NCI-H460 (cell line): ENCODE data around the gene ZMYND8. TPM values are rescaled to one million over a fixed set of nuclear protein-coding genes. Genes with fewer than 3 reads are reported as not detected.
"Not testable (repeated sequence)": the region's sequence is repeated elsewhere in the genome, so short reads cannot be mapped to it uniquely, and the experiment has no call there.

Source experiments
- DNase-seq: peaks from one replicate; pipeline ENCODE4 v3.0.0-alpha.2; 2016; ENCODE audit warnings: low read depth; ENCODE audit errors: extremely low read depth
- total RNA-seq: library from RNA; depleted of rRNA; stranded (reverse); fragments of >200 nt; shearing (Covaris generic); gene quantifications from 2 replicates; pipeline ENCODE4 v1.2.3, GENCODE V29; 2014

ZMYND8 gene
- total RNA-seq, 1 experiment from 2014 or later, result 20.6 TPM

DNA sequence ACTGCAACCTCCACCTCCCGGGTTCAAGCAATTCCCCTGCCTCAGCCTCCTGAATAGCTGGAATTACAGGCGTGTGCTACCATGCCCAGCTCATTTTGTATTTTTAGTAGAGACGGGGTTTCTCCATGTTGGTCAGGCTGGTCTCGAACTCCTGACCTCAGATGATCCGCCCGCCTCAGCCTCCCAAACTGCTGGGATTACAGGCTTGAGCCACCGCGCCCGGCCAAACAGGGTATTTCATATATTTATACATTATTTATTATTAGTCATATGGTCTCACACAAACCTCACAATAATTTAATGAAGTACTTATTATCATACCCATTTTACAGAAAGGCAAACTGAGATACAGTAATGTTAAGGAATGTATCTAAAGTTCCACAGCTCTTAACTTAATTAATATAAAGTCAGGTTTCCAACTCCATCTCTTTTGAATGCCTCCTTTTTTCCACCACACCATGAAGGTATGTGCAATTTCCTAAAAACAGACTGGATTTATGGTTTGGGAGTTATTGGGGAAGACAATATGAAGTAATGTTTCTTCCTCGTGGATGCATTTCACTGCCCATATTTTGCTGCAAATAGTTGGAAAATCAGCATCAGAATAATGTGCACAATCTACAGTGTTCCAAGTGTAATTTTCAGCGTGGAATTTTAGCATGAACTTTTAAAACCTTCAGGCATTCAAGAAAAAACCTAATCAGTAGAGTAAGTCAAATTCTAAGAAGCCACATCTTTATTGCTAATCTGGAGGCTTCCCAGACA is 65.7 kb downstream of the ZMYND8 start:
- no peak for DNase-seq

DNA sequence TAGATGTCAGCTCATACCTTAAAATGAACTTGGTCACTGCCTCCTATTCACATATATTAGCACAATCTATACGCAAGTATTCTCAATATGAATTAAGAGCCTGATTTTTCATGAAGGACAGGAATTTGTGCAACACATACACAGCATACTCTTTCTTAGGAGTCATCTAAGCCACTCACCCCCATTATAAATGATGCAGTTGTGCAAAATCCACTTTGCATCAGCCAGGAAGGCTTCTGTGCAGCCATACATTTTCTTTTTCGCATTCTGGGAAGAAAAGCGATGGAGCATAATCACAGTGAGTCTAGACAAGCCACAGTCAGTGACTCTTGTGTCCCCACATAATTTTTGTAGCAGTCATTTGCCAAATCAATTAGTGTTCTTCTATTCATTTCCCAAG is 66.5 kb downstream of the ZMYND8 start:
- DNase-seq, result no peak

DNA sequence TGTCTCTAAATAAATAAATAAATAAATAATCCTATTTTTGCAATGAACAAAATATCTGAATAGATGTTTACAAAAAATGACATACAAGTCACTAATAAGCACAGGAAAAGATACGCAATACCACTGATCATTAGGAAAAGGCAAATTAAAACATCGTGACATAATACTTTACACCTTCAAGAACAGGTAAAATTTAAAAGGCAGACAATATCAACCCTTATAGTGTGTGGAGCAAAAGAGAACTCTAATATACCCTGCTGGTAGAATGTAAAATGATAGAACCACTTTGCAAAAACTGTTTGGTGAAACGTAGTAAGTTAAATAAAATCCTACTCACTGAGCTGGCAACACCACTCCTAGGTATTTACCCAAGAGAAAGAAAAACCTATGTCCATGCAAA is 67.4 kb downstream of the ZMYND8 start:
- DNase-seq, result no peak

DNA sequence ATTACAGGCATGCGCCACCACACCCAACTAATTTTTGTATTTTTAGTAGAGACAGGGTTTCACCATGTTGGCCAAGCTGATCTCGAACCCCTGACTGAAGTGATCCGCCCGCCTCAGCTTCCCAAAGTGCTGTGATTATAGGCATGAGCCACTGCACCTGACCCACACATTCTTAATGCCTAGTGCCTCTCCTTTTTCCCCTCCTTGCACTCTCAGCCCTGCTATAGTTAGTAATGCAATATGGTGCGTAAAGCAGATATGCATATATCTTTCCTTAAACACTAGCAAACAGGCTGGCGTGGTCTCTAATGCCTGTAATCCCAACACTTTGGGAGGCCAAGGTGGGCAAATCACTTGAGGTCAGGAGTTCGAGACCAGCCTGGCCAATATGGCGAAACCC is 68.0 kb downstream of the ZMYND8 start:
- not testable (repeated sequence) for DNase-seq

DNA sequence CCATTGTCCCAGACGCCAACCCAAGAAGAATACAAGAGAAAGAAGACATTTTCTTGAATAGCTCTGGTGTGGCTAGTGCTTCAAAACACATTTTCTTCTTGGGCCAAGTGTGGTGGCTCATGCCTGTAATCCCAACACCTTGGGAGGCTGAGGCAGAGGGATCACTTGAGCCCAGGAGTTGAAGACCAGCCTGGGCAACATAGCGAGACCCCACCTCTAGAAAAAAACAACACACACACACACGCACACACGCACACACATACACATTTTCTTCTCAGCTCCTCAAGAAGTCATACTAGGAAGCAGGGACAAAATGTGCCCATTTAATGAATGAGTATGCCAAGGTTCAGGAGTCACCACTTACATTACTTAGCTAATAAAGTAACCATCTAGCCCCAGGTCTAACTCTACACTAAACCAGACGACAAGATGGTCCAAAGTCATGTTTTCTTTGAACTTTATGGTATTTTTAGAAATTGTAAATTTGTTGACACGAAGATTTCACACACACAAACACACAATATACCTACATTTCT is 68.8 kb downstream of the ZMYND8 start:
- DNase-seq, result no peak

DNA sequence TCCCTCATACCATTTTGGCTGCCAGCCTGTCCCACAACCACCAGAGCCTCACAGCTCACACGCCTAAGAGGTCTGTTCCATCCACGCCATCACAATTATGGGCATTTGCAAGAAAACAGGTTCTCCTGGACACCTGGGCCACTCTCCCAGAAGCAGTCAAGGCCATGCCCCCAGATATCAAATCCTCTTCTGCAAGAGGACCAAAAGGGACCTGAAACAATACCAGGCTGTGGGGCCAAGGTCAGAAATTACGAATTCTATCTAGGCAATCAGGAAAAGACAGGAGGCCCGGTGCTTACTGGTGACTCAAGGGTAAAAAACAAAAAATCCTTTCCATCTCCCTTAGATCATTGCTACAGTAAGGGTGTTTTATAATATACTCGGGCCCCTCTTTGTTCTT is 69.8 kb downstream of the ZMYND8 start:
- no peak for DNase-seq

DNA sequence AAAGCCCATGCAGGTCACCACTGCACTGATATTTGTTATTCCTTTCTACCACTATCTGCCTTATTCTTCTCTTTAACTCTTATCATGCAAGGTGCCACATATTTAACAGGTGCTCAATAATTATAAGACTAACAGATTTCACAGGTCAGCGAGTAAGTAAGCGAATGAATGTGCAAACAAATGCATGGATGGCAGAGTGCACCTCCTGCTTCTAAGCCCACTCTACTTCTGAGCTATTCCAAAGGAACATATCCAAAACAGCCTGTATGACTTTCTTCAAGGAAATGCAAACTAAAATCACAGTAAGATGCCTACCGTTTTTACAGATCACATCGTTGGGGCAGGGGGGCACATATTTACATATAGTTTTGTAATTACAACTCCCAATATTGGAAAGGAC is 71.3 kb downstream of the ZMYND8 start:
- no peak for DNase-seq

DNA sequence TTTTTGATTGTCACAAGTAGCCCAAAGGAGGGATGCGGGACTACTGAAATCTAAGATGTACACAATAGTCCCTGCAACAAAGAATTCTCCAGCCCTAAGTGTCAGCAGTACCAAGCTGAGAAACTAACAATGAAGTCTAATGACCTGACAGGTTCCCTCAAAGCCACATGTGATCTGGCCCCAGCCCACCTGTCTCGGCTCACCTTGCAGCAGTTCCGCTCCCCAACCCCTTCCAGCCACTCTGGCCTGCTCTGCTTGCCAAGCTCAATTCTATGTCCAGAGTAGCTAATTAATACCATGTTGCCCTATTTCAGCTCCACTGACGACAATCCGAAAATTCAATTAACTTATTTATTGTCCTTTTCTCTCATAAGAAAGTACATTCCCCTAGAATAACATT is 72.1 kb downstream of the ZMYND8 start:
- no peak for DNase-seq

DNA sequence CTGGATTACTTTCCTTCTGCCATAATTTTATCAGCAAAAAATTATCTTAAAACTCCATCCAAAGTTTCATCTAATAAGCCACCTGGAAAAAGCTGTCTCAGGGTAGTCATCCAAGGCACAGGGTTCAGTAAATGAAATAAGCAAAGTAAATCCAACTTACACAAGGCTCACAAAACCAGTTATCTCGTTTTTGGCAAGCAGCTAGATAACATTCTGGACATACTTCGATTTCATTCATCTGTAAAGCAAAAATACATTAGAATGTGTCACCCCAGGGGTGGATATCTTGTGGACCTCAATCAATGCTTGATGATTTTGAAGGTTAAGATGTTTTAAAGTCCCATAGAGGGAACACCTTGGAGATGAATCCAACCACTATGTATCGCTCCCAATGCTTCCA is 73.1 kb downstream of the ZMYND8 start:
- no peak for DNase-seq

DNA sequence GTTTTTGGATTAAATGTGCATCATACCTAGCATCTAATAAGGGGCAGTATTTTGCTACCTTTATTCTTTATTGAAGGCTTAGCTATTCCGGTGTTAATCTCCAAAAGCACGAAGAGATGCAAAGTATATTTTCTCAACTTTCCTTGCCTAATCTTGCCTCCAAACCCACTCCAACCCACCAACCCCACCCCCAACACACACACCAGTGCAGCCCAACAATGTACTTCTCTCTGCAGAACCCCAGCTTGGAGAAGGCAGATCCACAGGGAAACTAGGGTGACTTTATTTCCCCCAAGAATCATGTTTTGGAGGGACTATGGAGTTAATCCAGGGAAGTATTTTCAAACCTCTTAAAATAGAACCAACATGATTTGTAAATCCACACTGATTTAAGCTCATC is 73.6 kb downstream of the ZMYND8 start:
- no peak for DNase-seq

DNA sequence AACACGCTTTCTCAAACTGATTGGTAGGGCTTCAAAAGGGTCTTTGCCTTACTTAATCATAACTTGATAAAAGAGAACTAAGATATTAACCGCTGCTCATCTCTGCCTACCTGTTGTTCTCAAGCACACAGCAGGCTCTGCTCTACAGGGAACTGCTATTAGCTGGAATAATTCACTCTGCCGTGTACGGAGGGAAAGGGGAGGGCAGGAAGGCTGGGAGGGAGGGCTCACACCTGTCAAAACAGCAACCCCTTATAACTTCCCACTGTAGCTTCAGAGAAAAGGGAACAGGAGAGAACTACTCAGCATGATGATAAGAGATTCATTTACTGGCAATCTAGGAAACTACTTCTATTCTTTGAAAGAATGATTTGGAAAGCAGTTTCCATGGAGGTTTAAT is 75.1 kb downstream of the ZMYND8 start:
- no peak for DNase-seq

DNA sequence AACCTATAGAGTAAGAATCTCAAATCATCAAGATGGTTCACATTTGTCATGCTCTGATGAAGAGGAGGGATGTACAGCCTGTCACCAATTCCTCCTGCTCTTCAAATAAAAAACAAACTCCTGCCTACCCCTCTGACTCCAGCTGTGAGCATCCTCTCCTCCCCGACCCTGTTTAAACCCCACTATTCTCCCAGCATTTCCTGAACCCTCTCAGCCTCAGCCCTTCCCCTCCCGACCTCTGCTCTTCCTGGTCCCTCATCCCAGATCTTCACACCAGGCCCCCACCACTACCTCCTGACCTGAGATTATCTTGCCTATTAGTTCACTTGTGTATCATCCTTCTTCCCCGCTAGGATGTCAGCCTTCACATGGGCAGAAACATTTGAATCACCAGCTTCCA is 75.8 kb downstream of the ZMYND8 start:
- no peak for DNase-seq

DNA sequence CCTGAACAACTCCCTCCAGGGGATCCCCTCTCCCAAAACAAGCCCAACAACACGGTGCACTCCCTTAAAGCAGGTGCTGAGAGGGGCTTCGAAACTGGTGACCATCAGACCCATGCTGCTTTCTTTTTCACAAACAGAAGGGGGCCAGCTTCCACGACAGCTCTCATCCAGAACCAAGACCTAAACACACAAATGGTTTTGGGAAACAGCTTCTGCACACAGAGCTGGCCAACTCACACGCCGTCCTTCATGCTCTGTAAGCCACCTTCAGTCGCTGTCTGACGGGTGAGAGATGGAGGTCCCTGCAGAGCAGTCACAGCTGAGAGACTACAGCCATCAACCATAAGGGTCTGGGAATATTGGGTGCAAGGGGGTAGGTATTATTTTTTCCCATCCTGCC is 76.3 kb downstream of the ZMYND8 start:
- no peak for DNase-seq

DNA sequence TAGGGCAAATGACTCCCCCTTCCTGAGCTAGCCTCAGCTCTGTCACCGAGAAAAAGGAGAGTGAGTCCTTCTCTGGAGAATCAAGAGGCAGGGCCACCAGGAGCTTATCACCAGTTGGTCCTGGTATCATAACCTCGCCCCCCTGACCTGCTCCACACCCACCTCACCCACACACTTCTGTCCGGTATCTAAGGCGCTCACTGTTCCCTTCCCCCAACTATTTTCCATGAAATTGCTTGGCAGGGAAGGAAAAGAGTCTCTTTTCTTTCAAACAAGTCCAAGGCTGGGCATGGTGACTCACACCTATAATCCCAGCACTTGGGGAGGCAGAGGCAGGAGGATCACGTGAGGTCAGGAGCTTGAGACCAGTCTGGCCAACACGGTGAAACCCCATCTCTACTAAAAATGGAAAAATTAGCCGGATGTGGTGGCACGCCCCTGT is 77.6 kb downstream of the ZMYND8 start:
- DNase-seq, result no peak

DNA sequence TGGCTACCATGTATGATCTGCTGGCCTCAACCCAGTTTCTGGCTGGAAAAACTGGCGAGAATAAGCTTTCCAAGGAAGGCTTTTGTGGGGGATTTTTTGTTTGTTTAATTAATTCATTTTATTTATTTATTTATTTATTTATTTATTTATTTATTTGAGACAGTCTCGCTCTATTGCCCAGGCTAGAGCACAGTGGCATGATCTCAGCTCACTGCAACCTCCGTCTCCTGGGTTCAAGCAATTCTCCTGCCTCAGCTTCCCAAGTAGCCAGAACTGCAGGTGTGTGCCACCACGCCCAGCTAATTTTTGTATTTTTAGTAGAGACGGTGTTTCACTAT is 79.0 kb downstream of the ZMYND8 start:
- not testable (repeated sequence) for DNase-seq

DNA sequence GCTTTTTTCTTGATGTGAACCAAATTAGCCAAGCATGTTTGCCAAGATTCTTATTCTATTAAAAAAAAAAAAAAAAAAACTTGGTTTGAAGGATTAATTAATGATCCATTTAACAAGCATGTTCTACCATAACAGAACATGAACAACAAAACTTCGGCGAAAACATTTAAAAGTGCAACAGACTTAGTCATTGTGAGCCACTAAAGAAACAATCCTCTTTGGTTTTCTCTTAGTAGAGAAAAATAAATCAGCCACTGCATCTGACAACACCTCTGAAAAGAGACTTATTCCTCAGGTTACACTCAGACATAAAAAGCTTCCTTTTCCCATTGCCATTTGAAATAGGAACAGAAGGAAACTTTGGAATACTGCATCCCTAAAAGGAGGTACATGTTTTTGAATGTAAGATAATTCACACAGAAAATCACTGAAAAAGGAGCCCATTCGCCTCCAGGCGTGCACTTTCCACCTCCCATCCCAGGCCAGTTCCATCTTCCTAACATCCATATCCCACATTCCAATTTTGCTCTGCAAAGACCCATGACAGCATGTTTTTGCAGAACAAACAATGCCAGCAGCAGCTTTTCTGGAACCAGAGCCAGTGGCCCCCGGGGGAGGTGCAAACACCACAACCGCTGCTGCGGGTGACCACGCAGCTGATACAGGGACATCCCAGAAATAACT is 79.5 kb downstream of the ZMYND8 start:
- no peak for DNase-seq

DNA sequence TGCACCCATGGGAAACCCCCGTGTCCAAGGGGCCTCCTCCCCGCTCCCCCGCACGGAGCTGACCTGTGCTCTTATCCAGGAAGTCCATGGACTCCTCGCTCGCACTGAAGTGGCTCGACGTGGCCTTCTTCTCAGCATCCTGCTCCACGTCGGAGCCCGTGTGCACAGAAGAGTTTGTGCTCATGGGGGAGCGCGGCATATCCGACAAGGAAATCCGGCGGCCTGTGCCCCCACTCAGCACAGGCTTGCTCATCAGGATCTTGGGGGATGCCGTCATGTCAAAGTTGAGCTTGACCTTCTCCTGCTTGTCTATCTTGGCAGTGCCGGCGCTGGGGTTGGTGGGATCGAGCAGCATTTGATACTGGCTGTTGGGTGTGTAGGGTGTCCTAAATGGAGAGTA is 80.2 kb downstream of the ZMYND8 start:
- DNase-seq, result no peak

DNA sequence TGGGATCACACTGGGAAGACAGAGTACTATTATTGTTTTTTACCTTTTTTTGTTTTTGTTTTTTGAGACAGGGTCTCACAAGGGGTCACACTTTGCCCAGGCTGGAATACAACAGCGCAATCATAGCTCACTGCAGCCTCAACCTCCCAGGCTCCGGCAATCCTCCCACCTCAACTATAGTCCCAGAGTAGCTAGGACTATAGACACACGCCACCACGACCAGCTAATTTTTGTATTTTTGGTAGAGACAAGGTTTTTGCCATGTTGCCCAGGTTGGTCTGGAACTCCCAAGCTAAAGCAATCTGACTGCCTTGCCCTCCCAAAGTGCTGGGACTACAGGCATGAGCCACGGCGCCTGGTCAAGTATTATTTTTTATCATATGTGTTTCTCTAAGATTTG is 81.0 kb downstream of the ZMYND8 start:
- no peak for DNase-seq

DNA sequence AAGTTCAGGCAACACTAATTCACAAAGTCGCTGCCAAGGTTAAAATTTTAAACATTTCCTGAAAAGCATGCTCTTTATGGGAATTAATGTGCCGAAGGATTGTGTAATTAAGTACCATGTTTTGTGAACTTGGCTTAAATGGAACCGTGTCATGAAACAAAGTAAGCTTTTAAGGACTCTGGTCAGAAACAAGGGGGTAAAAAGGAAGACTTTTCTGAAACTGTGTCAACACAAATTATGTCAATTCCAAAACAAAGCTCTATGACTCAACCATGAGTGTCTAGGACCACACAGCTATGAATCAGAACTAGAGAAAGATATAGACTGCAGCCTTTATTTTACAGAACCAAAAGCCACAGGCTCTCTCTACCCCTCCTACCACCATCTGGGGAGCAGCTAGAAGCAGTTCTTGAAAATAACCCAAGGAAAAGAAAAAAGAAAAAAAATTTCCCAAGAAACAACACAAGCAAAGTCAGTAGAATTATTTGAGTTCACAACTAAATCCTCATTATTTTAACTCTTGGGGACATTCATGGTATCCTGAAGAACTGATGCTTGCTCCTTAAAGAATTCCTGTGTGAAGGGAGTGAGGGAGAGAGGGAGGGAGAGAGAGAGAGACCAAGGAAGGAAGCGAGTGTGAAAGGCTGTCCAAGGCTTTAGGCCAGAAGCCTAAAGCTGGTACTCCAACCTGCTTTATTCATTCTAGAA is 81.9 kb downstream of the ZMYND8 start:
- DNase-seq, result peak; percentile 44

DNA sequence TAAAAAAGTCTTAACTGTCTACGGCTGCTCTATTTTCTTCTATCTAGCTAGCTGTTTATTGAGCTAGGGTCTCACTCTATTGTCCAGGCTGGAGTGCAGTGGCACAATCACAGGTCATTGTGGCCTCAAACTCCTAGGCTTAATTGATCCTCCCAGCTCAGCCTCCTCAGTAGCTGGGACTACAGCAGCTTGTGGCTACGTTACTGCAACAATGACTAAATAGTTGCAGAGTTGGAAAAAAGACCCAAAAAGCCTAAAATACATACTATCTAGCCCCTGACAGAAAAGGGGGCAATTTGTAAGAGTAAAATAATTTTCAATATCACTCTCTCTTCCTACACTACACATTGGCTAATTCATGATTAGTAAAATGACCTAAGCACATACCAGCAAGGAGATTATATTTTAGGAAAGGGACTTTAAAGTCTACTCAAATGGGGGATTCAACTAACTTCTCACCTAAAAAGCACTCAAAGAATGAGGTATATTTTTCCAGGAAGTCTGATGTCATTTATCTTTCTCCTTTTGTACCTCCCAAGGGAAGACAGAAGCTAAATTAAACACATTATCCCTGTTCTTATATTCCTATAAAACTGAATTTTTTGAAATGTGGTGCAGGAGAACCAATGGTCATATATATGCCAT is 82.8 kb downstream of the ZMYND8 start:
- DNase-seq, result no peak
